Activated CD8-positive, alpha-beta T cell treated with anti-CD3 and anti-CD28 coated beads, Interleukin-2, amount 10 ng/mL, durations not matched to agents 7 days and 5 days (primary cell): ENCODE results near the gene TUBB3. TPM values are rescaled to one million over a fixed set of nuclear protein-coding genes. Genes with fewer than 3 reads are reported as not detected.
A peak's percentile ranks its signal among the peaks of the same experiment; 100 is the strongest.
"Not testable (repeated sequence)": the region's sequence is repeated elsewhere in the genome, so short reads cannot be mapped to it uniquely, and the experiment has no call there.

Experiments
- ATAC-seq: fragments of 150-1000 bp; cut with Tn5 transposase; one replicate; pipeline ENCODE4 v1.10.0; 2021; ENCODE audit warnings: moderate library complexity
- CTCF ChIA-PET: fragments of 350-600 bp; sonication (Branson Sonifier 250); formaldehyde crosslinking; loops from one replicate; lab custom pipeline; 2021; ENCODE audit warnings: antibody characterized with exemption; lab: Charles Lee
- POLR2A ChIA-PET: fragments of 350-600 bp; sonication (Branson Sonifier 250); formaldehyde crosslinking; loops from one replicate; lab custom pipeline; 2021; ENCODE audit warnings: antibody characterized with exemption; lab: Charles Lee
- DNase-seq: peaks from one replicate; pipeline ENCODE4 v3.0.0-alpha.2; 2020
- H3K27ac Mint-ChIP-seq: one replicate; pipeline ENCODE4 v1.8.0; 2021; ENCODE audit warnings: mild to moderate bottlenecking, mixed read lengths
- H3K27me3 Mint-ChIP-seq: one replicate; pipeline ENCODE4 v1.8.0; 2021; ENCODE audit warnings: low read depth, mixed read lengths
- H3K36me3 Mint-ChIP-seq: one replicate; pipeline ENCODE4 v1.8.0; 2021; ENCODE audit warnings: low read depth, mixed read lengths
- H3K4me1 Mint-ChIP-seq: one replicate; pipeline ENCODE4 v1.8.0; 2021; ENCODE audit warnings: low read depth, mixed read lengths
- H3K4me3 Mint-ChIP-seq: one replicate; pipeline ENCODE4 v1.8.0; 2021; ENCODE audit warnings: mild to moderate bottlenecking, mixed read lengths
- H3K9me3 Mint-ChIP-seq: one replicate; pipeline ENCODE4 v1.8.0; 2022; ENCODE audit warnings: mixed read lengths; ENCODE audit not compliant: insufficient read depth
- total RNA-seq, 2 experiments: library from RNA; stranded (reverse); gene quantifications; one replicate each; pipeline ENCODE4 v1.2.3, GENCODE V29; 2021

Gene TUBB3
- total RNA-seq, result 1 to 10 TPM; 1.1 to 1.3 TPM

DNA sequence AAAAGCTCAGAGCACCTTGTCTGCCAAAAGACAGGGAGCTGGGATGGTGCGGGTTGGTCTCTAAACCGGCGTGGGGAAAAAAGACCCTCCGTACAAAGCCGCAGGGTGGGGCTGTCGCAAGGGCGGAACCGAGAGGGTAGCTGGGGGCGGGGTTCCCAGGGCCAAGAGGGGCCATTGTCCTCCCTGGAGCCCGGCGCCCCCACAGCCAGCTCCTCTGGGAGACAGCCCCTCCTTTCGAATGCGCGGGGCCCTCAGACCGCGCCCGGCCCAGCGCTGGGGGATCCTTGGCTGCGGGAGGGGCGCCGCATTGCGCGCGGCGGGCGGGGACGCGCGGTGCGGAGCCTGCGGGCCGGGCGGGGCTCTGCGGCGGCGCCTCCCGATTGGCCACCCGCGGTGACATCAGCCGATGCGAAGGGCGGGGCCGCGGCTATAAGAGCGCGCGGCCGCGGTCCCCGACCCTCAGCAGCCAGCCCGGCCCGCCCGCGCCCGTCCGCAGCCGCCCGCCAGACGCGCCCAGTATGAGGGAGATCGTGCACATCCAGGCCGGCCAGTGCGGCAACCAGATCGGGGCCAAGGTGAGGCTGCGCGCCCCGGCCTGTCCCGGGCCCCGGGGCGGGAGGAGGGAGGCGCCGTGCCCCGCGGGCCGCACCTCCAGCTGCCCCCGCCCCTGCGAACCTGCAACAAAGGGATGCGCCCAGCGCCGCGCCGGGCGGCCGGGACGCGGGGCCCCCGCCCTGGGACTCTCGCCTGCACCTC is at the start of gene TUBB3:
Gene TUBB3, plus strand, starts transcription at position 459 of the 756 bp plus-strand sequence. Its CDS starts 60 bp downstream, at position 519.
- H3K4me3 Mint-ChIP-seq, result peak within 1 kb of the TSS; percentile 57
- peaks cover 46% of the 10 kb centered on the region for H3K4me1 Mint-ChIP-seq
- ChIA-PET POLR2A (interaction anchor here (0.8 to 1.8 kb wide), 3 partner anchors 50 kb away, joined by 3 to 5 read pairs (median 5); partner anchors contain the start of gene TCF25), CTCF (interaction anchor here (1.9 kb wide), 1 partner anchor 13 kb away, joined by 9 read pairs; no protein-coding TSS in a partner anchor)
- H3K9me3 Mint-ChIP-seq, result no peaks in the 10 kb centered on the region
- H3K36me3 Mint-ChIP-seq, result no peaks in the 10 kb centered on the region
- H3K27ac Mint-ChIP-seq, result no peak within 1 kb of the TSS
- H3K27me3 Mint-ChIP-seq, result peaks cover 42% of the 10 kb centered on the region
- ATAC-seq (peak; percentile 33), DNase-seq (peak; percentile 65)

DNA sequence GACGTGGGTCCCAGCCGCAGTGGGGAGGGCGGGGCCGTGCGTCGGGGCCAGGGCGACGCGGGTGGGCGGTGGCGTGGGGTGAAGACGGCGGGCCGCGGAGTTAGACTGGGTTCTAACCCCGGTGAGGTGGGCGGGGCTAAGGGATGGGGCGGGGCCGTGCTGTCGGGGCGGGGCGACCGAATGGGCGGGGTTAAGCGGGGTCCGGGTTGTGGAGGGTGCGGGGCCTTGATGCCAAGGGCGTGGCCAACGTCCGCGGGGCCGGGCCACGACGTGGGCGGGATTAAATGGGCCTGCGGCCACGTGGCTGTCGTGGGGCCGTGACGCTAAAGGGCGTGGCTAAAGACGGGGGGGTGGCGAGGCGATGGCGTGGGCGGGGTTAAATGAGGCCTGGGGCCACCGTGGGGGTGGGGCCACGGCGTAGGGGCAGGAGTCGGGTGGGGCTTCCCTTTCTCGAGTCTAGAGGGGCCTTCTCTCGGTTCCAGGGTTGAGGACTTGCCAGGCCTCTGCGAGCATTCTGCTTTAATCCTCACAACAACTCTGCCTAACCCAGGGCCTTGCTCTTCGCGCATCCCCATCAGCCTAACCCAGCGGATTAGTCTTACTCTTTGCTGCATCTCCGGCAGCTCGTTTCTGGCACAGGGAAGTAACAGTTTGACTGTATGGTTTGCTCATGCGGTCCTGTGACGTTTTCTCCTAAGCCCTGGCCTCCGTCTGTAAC is 49.0 kb upstream of the TUBB3 start:
- peaks cover 24% of the 10 kb centered on the region for H3K36me3 Mint-ChIP-seq
- peak; percentile 78 for ATAC-seq
- CTCF ChIA-PET, result interaction anchor here (0.7 to 4.9 kb wide), 7 partner anchors 10 to 188 kb away, joined by 3 to 41 read pairs (median 6); partner anchors contain the start of gene CDK10

GRCh38 chr16:89879123-89879522 is 44.0 kb upstream of the TUBB3 start:
- peaks cover 16% of the 10 kb centered on the region for H3K4me1 Mint-ChIP-seq
- H3K9me3 Mint-ChIP-seq, DNase-seq, H3K4me3 Mint-ChIP-seq, H3K27ac Mint-ChIP-seq, POLR2A ChIA-PET, ATAC-seq, H3K27me3 Mint-ChIP-seq: not testable (repeated sequence)
- CTCF ChIA-PET, result interaction anchor here (1.4 kb wide), 1 partner anchor 31 kb away, joined by 4 read pairs; no protein-coding TSS in a partner anchor
- H3K36me3 Mint-ChIP-seq, result peaks cover 50% of the 10 kb centered on the region

More for the DNA sequence above, 49.0 kb upstream of the TUBB3 start:
- H3K27ac Mint-ChIP-seq, result peak overlapping the region; percentile 99
- peaks cover 4% of the 10 kb centered on the region for H3K9me3 Mint-ChIP-seq
- no peaks in the 10 kb centered on the region for H3K27me3 Mint-ChIP-seq
- H3K4me3 Mint-ChIP-seq, result peak overlapping the region; percentile 89
- POLR2A ChIA-PET, result interaction anchor here (0.8 to 3.1 kb wide), 16 partner anchors 10 to 172 kb away, joined by 3 to 39 read pairs (median 4); partner anchors contain the start of genes MC1R and TUBB3
- H3K4me1 Mint-ChIP-seq, result peaks cover 19% of the 10 kb centered on the region
- DNase-seq, result peak; percentile 97

- DNase-seq (no peak), ATAC-seq (no peak)
- ChIA-PET POLR2A (no interaction called here), CTCF (no interaction called here)
- Mint-ChIP-seq H3K4me1 (peaks cover 5% of the 10 kb centered on the region), H3K4me3 (no peak overlapping the region), H3K27me3 (no peaks in the 10 kb centered on the region), H3K27ac (no peak overlapping the region), H3K9me3 (no peaks in the 10 kb centered on the region), H3K36me3 (peaks cover 53% of the 10 kb centered on the region)
These were observed 42.4 kb upstream of the TUBB3 start for GRCh38 chr16:89880477-89881367.

DNA sequence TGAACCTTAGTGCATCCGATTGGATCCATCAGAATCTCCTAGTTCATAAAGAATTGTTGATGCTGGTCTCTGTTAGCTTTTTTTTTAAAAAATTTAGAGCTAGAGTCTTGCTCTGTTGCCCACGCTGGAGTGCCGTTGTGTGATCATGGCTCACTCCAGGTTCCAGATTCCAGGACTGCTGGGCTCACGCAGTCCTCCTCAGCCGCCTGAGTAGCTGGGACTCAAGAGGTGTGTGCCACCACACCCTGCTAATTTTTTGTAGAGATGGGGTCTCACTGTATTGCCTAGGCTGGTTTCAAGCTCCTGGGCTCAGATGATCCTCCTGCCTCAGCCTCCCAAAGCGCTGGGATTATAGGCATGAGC is 41.8 kb upstream of the TUBB3 start:
- ATAC-seq (no peak), DNase-seq (no peak)
- Mint-ChIP-seq H3K27me3 (no peaks in the 10 kb centered on the region), H3K36me3 (peaks cover 51% of the 10 kb centered on the region), H3K27ac (no peak overlapping the region), H3K4me3 (no peak overlapping the region), H3K9me3 (no peaks in the 10 kb centered on the region), H3K4me1 (peaks cover 5% of the 10 kb centered on the region)
- ChIA-PET POLR2A (no interaction called here), CTCF (no interaction called here)

DNA sequence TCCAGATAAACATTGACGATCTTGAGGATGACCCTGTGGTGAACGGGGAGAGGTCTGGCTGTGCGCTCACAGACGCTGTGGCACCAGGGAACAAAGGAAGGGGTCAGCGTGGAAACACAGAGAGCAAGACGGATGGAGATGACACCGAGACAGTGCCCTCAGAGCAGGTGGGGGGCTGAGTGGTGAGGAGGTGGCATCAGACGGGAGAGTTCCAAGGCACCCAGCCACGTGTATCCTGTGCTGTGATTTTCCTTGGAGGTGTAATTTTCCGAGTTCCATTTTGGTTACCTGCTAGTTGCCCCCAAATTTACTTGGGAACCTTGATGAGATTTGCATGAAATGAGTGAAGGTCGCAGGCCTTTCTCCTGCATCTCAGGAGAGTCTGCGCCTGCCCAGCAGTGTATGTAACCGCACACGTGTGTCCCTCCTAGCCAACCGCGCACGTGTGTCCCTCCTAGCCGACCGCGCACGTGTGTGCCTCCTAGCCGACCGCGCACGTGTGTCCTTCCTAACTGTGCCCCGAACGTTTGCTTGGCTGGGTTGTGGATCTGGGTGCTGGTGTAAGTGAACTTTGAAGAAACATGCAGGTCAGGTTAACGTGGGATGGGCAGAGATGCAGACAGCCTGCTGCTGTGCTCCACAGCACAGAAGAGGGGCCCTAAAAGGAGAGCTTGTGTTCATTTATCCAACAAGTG is 39.6 kb upstream of the TUBB3 start:
- H3K27me3 Mint-ChIP-seq, result no peaks in the 10 kb centered on the region
- H3K27ac Mint-ChIP-seq, result no peak overlapping the region
- CTCF ChIA-PET, result no interaction called here
- H3K36me3 Mint-ChIP-seq, result peaks cover 55% of the 10 kb centered on the region
- H3K4me1 Mint-ChIP-seq, result peaks cover 5% of the 10 kb centered on the region
- H3K4me3 Mint-ChIP-seq, result no peak overlapping the region
- no peak for DNase-seq
- H3K9me3 Mint-ChIP-seq, result no peaks in the 10 kb centered on the region
- POLR2A ChIA-PET, result no interaction called here
- no peak for ATAC-seq

GRCh38 chr16:89884041-89884421 is 39.1 kb upstream of the TUBB3 start:
- H3K9me3 Mint-ChIP-seq, result no peaks in the 10 kb centered on the region
- peaks cover 53% of the 10 kb centered on the region for H3K36me3 Mint-ChIP-seq
- POLR2A ChIA-PET, result no interaction called here
- CTCF ChIA-PET, result no interaction called here
- no peak for ATAC-seq
- no peak overlapping the region for H3K27ac Mint-ChIP-seq
- H3K4me3 Mint-ChIP-seq, result no peak overlapping the region
- peaks cover 5% of the 10 kb centered on the region for H3K4me1 Mint-ChIP-seq
- H3K27me3 Mint-ChIP-seq, result no peaks in the 10 kb centered on the region
- DNase-seq, result no peak

DNA sequence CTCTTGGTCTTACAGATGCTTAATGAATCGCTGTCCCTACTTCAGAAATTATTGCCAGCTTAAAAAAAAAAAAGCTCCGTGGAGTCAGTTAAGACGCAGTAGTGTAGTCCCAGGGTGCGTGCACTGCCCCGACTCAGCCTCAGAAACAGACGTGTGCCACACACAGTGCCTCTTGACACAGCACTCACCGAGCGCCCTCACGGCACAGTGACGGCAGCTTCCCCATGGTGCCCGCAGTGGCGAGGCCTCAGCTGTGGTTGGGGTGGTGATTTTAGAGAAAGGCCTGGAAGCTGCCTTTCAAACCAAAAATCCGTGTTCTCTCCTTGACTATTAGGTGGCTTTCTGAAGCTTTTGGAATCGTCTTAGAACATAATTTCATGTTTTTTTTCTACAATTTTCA is 35.9 kb upstream of the TUBB3 start:
- Mint-ChIP-seq H3K27me3 (no peaks in the 10 kb centered on the region), H3K36me3 (peaks cover 59% of the 10 kb centered on the region), H3K4me3 (no peak overlapping the region), H3K27ac (no peak overlapping the region), H3K4me1 (peaks cover 12% of the 10 kb centered on the region), H3K9me3 (no peaks in the 10 kb centered on the region)
- DNase-seq (no peak), ATAC-seq (no peak)
- ChIA-PET POLR2A (interaction anchor here (1.8 kb wide), 1 partner anchor 14 kb away, joined by 7 read pairs; the partner anchor contains the start of gene TCF25), CTCF (interaction anchor here (1.2 to 2.2 kb wide), 2 partner anchors 11 to 23 kb away, joined by 5 to 7 read pairs; no protein-coding TSS in a partner anchor)

DNA sequence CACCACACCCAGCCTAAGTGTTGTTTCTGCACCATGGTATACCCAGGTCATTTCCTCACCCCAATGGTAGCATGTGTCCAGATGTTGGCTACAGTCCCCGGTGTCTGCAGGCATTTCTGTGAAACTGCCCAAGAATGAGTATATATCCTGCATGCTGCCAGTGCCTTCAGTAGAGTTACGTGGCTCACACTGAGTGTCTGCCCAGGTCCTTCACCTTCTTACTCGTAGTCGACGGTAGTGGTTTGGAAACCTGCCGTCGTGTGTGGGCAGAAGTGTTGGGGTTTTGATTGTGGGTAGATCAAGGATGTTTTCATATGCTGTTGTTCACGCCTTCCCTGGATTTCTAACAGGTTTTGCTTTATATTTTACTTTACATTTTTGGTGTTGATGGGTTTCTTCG is 32.9 kb upstream of the TUBB3 start:
- peak; percentile 36 for DNase-seq
- Mint-ChIP-seq H3K27ac (no peak overlapping the region), H3K27me3 (no peaks in the 10 kb centered on the region), H3K36me3 (peaks cover 42% of the 10 kb centered on the region), H3K4me1 (peaks cover 12% of the 10 kb centered on the region), H3K4me3 (no peak overlapping the region), H3K9me3 (no peaks in the 10 kb centered on the region)
- ChIA-PET POLR2A (no interaction called here), CTCF (interaction anchor here (1.0 kb wide), 1 partner anchor 20 kb away, joined by 7 read pairs; no protein-coding TSS in a partner anchor)
- peak; percentile 52 for ATAC-seq

DNA sequence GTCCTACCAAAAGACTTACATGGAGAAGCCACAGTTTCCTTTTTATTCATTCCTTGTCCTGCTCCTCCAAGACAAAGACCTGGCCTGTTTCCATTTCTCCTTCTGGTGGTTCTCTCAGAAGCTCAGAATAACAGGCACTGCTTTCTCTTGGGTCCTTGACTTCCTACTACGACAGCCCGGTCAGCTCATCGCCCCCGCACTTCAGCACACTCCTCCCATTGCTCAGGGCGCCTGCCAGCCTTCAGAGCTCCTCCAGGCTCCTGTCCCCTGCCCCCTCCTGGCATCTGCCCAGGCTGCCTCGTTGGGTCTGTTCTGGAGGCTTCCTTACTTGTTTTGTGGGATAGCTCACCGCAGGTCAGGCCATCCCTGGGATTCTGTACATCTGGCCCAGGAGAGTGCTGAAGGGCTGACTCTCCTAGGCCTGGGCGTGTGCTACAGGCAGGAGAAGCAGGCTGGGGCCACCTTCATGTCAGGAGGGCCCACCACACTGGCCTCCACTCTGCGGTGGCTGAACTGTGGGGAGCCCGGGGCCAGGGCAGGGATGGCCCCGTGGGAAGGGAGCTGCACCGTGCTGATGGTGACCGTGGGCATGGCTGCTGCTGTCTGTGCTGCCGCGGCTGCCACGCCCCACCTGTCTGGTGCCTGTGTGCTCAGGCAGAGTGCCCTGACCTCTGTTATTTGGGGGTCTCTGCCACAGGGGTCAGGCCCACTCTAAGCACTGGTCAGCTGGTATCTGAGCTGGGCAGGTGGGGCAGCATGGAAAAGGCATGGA is 32.1 kb upstream of the TUBB3 start:
- H3K4me1 Mint-ChIP-seq, result peaks cover 12% of the 10 kb centered on the region
- DNase-seq (no peak), ATAC-seq (no peak)
- H3K36me3 Mint-ChIP-seq, result peaks cover 39% of the 10 kb centered on the region
- ChIA-PET POLR2A (no interaction called here), CTCF (interaction anchor here (1.0 kb wide), 1 partner anchor 19 kb away, joined by 7 read pairs; no protein-coding TSS in a partner anchor)
- no peaks in the 10 kb centered on the region for H3K27me3 Mint-ChIP-seq
- peak overlapping the region; percentile 28 for H3K27ac Mint-ChIP-seq
- H3K9me3 Mint-ChIP-seq, result no peaks in the 10 kb centered on the region
- H3K4me3 Mint-ChIP-seq, result no peak overlapping the region
